Epithelial cell of esophagus (primary cell): Measurements from ENCODE around the gene KNSTRN.
A peak's percentile ranks its signal among the peaks of the same experiment; 100 is the strongest.

Experiments
- DNase-seq: peaks from one replicate; pipeline ENCODE4 v3.0.0; 2010; ENCODE audit warnings: low read depth
- H3K4me3 ChIP-seq: 2 replicates; pipeline ENCODE4 v1.5.1; 2011; ENCODE audit warnings: mild to moderate bottlenecking, low read length, control low read depth
- TF ChIP-seq, protein P1 (sequence below): IDR thresholded peaks from 2 replicates; pipeline ENCODE4 v1.5.1; 2011; ENCODE audit warnings: low read depth, mild to moderate bottlenecking, low read length, control low read depth, inconsistent platforms; ENCODE audit not compliant: insufficient read depth; ENCODE audit errors: missing control alignments

The KNSTRN gene

GRCh38 chr15:40337597-40337996 is 44.9 kb upstream of the KNSTRN start:
- TF ChIP-seq, protein P1, sequence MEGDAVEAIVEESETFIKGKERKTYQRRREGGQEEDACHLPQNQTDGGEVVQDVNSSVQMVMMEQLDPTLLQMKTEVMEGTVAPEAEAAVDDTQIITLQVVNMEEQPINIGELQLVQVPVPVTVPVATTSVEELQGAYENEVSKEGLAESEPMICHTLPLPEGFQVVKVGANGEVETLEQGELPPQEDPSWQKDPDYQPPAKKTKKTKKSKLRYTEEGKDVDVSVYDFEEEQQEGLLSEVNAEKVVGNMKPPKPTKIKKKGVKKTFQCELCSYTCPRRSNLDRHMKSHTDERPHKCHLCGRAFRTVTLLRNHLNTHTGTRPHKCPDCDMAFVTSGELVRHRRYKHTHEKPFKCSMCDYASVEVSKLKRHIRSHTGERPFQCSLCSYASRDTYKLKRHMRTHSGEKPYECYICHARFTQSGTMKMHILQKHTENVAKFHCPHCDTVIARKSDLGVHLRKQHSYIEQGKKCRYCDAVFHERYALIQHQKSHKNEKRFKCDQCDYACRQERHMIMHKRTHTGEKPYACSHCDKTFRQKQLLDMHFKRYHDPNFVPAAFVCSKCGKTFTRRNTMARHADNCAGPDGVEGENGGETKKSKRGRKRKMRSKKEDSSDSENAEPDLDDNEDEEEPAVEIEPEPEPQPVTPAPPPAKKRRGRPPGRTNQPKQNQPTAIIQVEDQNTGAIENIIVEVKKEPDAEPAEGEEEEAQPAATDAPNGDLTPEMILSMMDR, result no peak
- DNase-seq, result no peak
- H3K4me3 ChIP-seq, result no peak overlapping the region

DNA sequence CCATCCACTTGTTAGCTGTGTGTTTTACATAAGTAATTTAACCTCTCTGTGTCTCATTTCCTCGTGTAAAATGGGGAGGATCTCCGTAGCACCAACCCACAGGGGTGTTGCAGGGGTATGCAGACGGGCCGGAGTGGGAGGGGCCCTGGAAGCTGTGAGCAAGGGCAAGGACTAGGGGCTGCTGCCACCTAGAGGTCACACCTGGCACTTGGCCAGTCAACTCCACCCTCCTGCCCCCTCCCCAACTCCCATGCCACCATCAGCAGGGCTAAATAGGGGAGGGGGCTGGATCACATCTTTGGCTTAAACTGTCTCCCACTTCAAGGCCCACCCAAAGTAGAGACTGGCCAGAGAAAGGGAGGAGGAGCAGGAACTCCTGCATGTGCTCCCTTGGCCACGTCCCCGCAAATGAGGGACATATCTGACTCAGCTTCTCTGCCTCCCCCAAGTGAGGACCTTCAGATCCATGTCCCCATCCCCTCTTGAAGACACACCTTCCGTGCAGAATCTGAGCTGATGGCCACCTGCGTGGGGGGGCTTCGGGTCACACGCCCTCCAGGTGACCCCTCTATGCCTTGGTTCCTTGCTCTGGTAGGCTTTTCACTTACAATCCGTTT is 44.4 kb upstream of the KNSTRN start:
- no peak overlapping the region for H3K4me3 ChIP-seq
- peak; percentile 73 for DNase-seq
- TF ChIP-seq, protein P1, result peak; percentile 74

- peak overlapping the region; percentile 54 for H3K4me3 ChIP-seq
- TF ChIP-seq, protein P1, result no peak
- peak; percentile 88 for DNase-seq
Measured at GRCh38 chr15:40338921-40339620, 43.5 kb upstream of the KNSTRN start.

GRCh38 chr15:40339621-40339945 is 42.9 kb upstream of the KNSTRN start:
- TF ChIP-seq, protein P1, result no peak
- DNase-seq, result no peak
- H3K4me3 ChIP-seq, result peak overlapping the region; percentile 54

DNA sequence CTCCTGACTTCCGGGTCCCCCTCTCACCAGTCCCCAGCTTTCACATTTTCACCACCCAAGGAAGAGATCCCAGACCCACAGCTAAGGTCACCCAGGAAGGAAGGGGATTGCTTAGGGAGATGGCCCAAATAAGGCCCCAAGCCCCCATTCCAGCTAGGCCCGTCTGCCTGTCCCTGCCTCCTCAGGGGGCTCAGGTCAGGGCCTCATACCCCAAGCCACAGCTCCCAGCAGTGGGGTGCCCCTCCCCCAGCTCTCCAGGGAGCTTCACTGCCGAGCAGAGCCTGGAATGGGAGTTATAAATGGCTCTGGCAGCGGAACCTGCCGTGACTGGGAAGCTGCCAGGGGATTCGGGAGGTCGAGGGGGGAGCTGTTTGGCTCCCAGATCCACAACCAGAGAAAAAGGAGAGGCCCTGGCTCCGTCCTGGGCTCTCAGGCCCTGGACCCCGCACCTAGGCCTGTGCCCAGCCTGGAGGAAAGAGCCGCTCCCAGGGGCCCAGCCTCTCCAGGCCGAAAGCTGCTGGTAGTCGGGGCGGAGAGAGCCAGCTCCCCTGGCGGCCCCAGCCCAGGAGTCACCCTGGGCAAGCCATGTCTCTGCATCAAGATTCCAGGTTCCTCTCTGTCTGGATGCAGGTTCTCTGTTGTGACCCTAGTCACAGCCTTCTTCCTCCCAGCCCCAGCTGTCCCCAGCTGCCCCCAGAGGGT is 42.3 kb upstream of the KNSTRN start:
- DNase-seq, result peak; percentile 41
- TF ChIP-seq, protein P1, result no peak
- H3K4me3 ChIP-seq, result peak overlapping the region; percentile 54

GRCh38 chr15:40340740-40341400 is 41.7 kb upstream of the KNSTRN start, which contains the start of gene CCDC9B:
Gene CCDC9B (minus strand): TSS chr15:40340939. CDS start chr15:40340819, 120 bp downstream.
- peak; percentile 87 for DNase-seq
- TF ChIP-seq, protein P1, result no peak
- peak within 1 kb of the TSS; percentile 54 for H3K4me3 ChIP-seq
